Suprapubic skin (tissue), 4 donors: Measurements from ENCODE around the gene HIF1A.

Source experiments
- POLR2A ChIP-seq, 2 donors: fragments of 450-650 bp; IDR thresholded peaks; one replicate each; pipeline ENCODE4 v1.6.1; 2017; ENCODE audit warnings: antibody characterized with exemption in 2 of 2, mild to moderate bottlenecking in 2 of 2, moderate library complexity in 2 of 2
- POLR2AphosphoS5 ChIP-seq, 3 donors: sonication (generic); formaldehyde crosslinking; IDR thresholded peaks; one replicate each; pipeline ENCODE4 v1.6.1; 2017; ENCODE audit warnings: antibody characterized with exemption in 3 of 3

GRCh38 chr14:61713724-61714437, 18.6 kb downstream of the HIF1A start:
- TF ChIP-seq POLR2A (IDR thresholded peaks at IDR 0.05) (no peak), POLR2AphosphoS5 (IDR thresholded peaks at IDR 0.05) (no peak)
